Cerebellar nuclear complex (tissue), 1 donor: Measurements from ENCODE around the gene DBP.

Experiments
- DNase-seq, 2 experiments: peaks; one replicate each; lab custom pipeline; 2025; lab: John Stamatoyannopoulos, UW

The DBP gene

DNA sequence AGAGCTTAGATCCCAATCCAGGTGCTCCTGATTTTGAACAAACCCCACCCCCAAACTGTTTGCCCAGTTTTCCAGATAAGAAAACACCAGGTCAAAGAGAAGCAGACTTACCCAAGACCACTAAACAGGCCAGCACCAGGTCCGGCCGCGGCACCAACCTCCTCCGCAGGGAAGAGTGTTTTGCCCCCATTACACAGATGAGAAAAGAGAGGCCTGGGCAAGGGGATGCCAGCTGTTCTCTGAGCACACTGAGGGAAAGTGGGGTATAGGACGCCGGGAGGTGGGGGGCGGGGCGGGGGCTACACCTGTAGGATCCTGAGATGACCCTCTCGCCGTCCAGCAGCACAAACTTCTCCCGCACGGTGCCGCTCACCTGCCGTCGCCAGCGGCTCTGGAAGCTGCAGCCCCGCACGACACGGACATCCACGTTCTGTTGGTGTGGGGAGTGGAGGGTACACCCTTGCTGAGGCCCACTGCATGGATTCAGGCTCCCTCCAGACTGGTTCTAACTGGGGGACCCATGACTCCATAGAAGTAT is 27.5 kb downstream of the DBP start:
- no peak for DNase-seq

- no peak for DNase-seq
Observed at GRCh38 chr19:48608798-48609263, 28.3 kb downstream of the DBP start.

- DNase-seq: no peak
Observed at GRCh38 chr19:48607359-48607755, 29.8 kb downstream of the DBP start.

GRCh38 chr19:48606463-48607358 is 30.5 kb downstream of the DBP start, which contains the start of gene SPACA4:
Gene SPACA4 (plus strand): TSS chr19:48606742. CDS start chr19:48606979, 237 bp downstream.
- no peak for DNase-seq

DNA sequence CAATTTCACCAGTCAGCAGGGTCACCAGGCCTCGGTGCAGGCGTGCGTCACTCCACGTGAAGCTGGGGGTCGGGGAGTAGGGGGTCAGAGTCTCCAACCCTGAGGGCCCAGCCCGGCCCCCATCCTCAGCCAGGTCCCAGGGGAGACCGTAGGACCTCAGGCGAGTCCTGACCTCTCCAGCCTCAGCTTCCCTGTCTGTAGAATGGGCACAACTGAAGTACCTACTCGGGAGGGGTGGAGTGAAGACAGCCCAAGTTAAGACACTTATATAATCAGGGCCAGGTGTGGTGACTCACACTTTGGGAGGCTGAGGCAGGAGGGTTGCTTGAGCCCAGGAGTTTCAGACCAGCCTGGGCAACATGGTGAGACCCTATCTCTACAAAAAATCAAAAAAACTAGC is 33.3 kb downstream of the DBP start:
- DNase-seq: no peak

DNA sequence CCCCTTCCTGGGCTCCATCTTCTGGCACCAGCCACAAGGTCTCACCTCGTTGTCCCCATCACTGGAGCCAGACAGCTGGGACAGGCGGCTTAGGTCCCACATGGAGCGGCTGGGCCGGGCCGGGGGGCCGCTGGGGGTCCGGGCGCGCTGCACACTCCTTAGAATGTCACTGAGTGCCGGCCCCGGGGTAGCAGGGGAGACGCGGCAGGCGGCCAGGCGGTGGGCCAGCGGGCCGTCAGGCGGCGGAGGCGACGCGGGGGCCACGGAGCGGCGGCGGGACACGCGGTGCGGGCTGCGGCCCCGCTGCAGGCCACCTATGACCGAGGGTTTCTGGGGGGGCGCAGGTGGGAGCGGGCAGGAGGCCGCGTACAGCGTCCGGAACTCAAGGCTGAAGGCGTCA is 33.7 kb downstream of the DBP start:
- DNase-seq: no peak

DNA sequence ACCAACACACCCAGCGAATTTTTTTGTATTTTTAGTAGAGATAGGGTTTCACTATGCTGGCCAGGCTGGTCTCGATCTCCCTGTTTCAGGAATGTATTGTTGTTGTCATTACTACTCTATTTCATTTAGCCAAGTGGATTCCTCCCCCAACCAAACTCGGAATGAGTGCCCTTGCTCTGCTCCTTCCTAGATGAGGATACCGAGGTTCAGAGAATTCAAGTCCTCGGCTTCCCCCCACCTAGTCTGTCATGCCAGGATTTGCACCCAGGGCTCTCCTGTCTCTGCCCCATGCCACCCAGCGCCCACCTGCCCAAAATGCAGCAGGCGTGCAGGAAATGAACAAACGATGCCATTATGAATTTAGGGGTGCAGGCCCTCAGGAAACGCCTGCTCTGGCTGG is 34.2 kb downstream of the DBP start:
- DNase-seq: no peak

GRCh38 chr19:48600679-48601417 is 36.3 kb downstream of the DBP start:
- no peak for DNase-seq

- DNase-seq: no peak
Observed at GRCh38 chr19:48598996-48599700, 38.0 kb downstream of the DBP start.

DNA sequence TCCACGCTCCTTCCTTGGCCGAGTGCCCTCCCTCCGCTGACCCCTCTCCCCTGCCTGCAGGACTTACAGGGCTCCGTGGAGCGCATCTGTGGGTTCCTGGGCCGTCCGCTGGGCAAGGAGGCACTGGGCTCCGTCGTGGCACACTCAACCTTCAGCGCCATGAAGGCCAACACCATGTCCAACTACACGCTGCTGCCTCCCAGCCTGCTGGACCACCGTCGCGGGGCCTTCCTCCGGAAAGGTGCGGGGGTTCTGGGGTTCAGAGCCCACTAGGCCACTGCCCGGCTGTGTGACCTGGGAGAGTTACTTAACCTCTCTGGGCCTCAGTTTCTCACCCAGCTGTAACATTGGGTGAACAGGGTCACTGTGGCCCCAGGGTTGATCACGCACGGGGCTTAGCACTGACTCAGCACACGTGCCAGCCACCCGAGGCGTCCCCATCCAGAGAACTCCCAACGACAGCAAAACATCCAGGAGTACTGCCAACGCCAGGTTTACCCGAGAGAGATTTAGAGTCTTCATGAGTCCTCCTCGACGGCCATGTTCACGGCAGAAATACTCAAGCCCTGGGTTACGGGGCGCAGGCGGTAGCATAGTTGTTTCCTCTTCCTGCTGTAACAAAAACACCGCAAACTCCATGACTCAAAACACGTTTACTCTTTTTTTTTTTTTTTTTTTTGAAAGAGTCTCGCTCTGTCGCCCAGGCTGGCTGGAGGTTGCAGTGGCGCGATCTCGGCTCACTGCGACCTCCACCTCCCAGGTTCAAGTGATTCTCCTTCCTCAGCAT is 40.3 kb downstream of the DBP start:
- no peak for DNase-seq

- no peak for DNase-seq
Observed at GRCh38 chr19:48596237-48596636, 40.9 kb downstream of the DBP start.

- DNase-seq: no peak
Observed at GRCh38 chr19:48595833-48596232, 41.3 kb downstream of the DBP start.

DNA sequence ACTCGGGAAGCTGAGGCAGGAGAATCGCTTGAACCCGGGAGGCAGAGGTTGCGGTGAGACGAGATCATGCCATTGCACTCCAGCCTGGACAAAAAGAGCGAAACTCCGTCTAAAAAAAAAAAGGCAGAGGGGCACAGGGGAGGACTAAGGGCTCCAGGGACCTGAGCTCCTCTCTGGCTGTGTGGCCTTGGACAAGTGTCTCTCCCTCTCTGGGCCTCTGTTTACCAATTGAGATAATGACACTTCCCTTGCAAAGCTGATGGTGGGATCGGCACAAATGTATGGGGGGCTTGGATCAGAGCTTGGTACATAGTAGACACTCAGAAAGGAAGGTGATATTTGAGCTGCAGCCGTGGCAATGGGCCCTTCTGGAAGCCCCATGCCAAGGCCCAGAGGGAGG is 42.0 kb downstream of the DBP start:
- no peak for DNase-seq

- DNase-seq: no peak
Observed at GRCh38 chr19:48591021-48591420, 46.2 kb downstream of the DBP start.

GRCh38 chr19:48588670-48589401 is 48.3 kb downstream of the DBP start:
- DNase-seq: no peak

- no peak for DNase-seq
Observed at GRCh38 chr19:48587387-48587786, 49.8 kb downstream of the DBP start.

- no peak for DNase-seq
Observed at GRCh38 chr19:48582168-48582567, 55.0 kb downstream of the DBP start.
